WTC11 (cell line): ENCODE data around the gene ANKRD13A. TPM values are rescaled to one million over a fixed set of nuclear protein-coding genes. Genes with fewer than 3 reads are reported as not detected.

Source experiments
- ATAC-seq: fragments of 200-7000 bp; cut with Tn5 transposase; 2 replicates; pipeline ENCODE4 v1.10.0; 2021; ENCODE audit warnings: mild to moderate bottlenecking, moderate library complexity
- CTCF ChIA-PET: fragments of 300-600 bp; sonication (Branson Sonifier 250); formaldehyde crosslinking; loops from one replicate; lab custom pipeline; 2021; ENCODE audit warnings: antibody characterized with exemption; lab: Charles Lee
- POLR2A ChIA-PET: fragments of 350-600 bp; sonication (Branson Sonifier 250); formaldehyde crosslinking; loops from one replicate; lab custom pipeline; 2021; ENCODE audit warnings: antibody characterized with exemption; lab: Charles Lee
- DNase-seq: peaks from one replicate; pipeline ENCODE4 v3.0.0; 2021; ENCODE audit warnings: low spot score
- H3K27ac Mint-ChIP-seq: 2 replicates; pipeline ENCODE4 v1.8.0; 2021; ENCODE audit warnings: mixed read lengths
- H3K27me3 Mint-ChIP-seq: 2 replicates; pipeline ENCODE4 v1.8.0; 2021; ENCODE audit warnings: low read depth, mild to moderate bottlenecking, moderate library complexity, mixed read lengths
- H3K36me3 Mint-ChIP-seq: 2 replicates; pipeline ENCODE4 v1.8.0; 2021; ENCODE audit warnings: mixed read lengths
- H3K4me1 Mint-ChIP-seq: 2 replicates; pipeline ENCODE4 v1.8.0; 2022; ENCODE audit warnings: mixed read lengths
- H3K4me3 Mint-ChIP-seq: 2 replicates; pipeline ENCODE4 v1.8.0; 2021; ENCODE audit warnings: mild to moderate bottlenecking, moderate library complexity, mixed read lengths
- H3K9me3 Mint-ChIP-seq: 2 replicates; pipeline ENCODE4 v1.8.0; 2021; ENCODE audit warnings: mixed read lengths
- AR ChIP-seq: fragments of 250-450 bp; sonication (Bioruptor Pico); IDR thresholded peaks from 2 replicates; pipeline ENCODE4 v1.9.0; 2021; ENCODE audit warnings: mild to moderate bottlenecking
- ATF6 ChIP-seq: sonication (generic); formaldehyde crosslinking; IDR thresholded peaks from 2 replicates; pipeline ENCODE4 v1.8.1; 2023; ENCODE audit warnings: mild to moderate bottlenecking, missing genetic modification reagents
- EMX1 ChIP-seq: fragments of 250-450 bp; sonication (Bioruptor Pico); IDR thresholded peaks from 2 replicates; pipeline ENCODE4 v1.8.0; 2021; ENCODE audit warnings: mild to moderate bottlenecking
- KAT7 ChIP-seq: sonication (generic); formaldehyde crosslinking; IDR thresholded peaks from 2 replicates; pipeline ENCODE4 v1.8.1; 2023; ENCODE audit warnings: missing genetic modification reagents, mild to moderate bottlenecking, borderline replicate concordance
- MAX ChIP-seq: sonication (generic); formaldehyde crosslinking; IDR thresholded peaks from 2 replicates; pipeline ENCODE4 v1.8.0; 2022; ENCODE audit warnings: mild to moderate bottlenecking, missing genetic modification reagents
- MXD4 ChIP-seq: fragments of 250-450 bp; sonication (Bioruptor Pico); IDR thresholded peaks from 2 replicates; pipeline ENCODE4 v1.8.0; 2021; ENCODE audit warnings: mild to moderate bottlenecking, moderate library complexity, borderline replicate concordance
- NR3C1 ChIP-seq: sonication (generic); formaldehyde crosslinking; conservative IDR thresholded peaks from 2 replicates; pipeline ENCODE4 v1.8.1; 2023; ENCODE audit warnings: low read depth, mild to moderate bottlenecking, missing genetic modification reagents
- PRDM15 ChIP-seq: sonication (generic); formaldehyde crosslinking; IDR thresholded peaks from 2 replicates; pipeline ENCODE4 v1.8.0; 2022; ENCODE audit warnings: missing genetic modification reagents
- USF2 ChIP-seq: sonication (generic); formaldehyde crosslinking; IDR thresholded peaks from 2 replicates; pipeline ENCODE4 v1.8.1; 2023; ENCODE audit warnings: mild to moderate bottlenecking, missing genetic modification reagents, moderate library complexity
- ZBTB43 ChIP-seq: sonication (generic); formaldehyde crosslinking; IDR thresholded peaks from 2 replicates; pipeline ENCODE4 v1.8.1; 2023; ENCODE audit warnings: mild to moderate bottlenecking, missing genetic modification reagents
- ZNF671 ChIP-seq: fragments of 250-450 bp; sonication (Bioruptor Pico); IDR thresholded peaks from 2 replicates; pipeline ENCODE4 v1.8.0; 2021; ENCODE audit warnings: mild to moderate bottlenecking
- total RNA-seq: library from RNA; stranded (reverse); gene quantifications from 3 replicates; pipeline ENCODE4 v1.2.3, GENCODE V29; 2021
- TF ChIP-seq, protein P1 (sequence below): fragments of 250-450 bp; sonication (Bioruptor Pico); IDR thresholded peaks from 2 replicates; pipeline ENCODE4 v1.9.0; 2021; ENCODE audit warnings: mild to moderate bottlenecking
- TF ChIP-seq, protein P2 (sequence below): fragments of 250-450 bp; sonication (Bioruptor Pico); IDR thresholded peaks from 2 replicates; pipeline ENCODE4 v1.9.0; 2021; ENCODE audit warnings: moderate library complexity, mild to moderate bottlenecking, inconsistent platforms, borderline replicate concordance
- TF ChIP-seq, protein P3 (sequence below): sonication (generic); formaldehyde crosslinking; IDR thresholded peaks from 2 replicates; pipeline ENCODE4 v1.8.0; 2022; ENCODE audit warnings: mild to moderate bottlenecking, missing genetic modification reagents
- TF ChIP-seq, protein P4 (sequence below): sonication (generic); formaldehyde crosslinking; IDR thresholded peaks from 2 replicates; pipeline ENCODE4 v1.8.1; 2022; ENCODE audit warnings: mild to moderate bottlenecking, missing genetic modification reagents, moderate library complexity, borderline replicate concordance

ANKRD13A gene
- total RNA-seq, 1 experiment from 2014 or later: 22.4 TPM

GRCh38 chr12:110024051-110024450, 24.8 kb downstream of the ANKRD13A start (continued):
- TF ChIP-seq MXD4: no peak

- POLR2A ChIA-PET: no interaction called here
- peaks cover 4% of the 10 kb centered on the region for H3K4me1 Mint-ChIP-seq
- no peak for ATAC-seq
- H3K9me3 Mint-ChIP-seq: no peaks in the 10 kb centered on the region
- TF ChIP-seq, protein P1, sequence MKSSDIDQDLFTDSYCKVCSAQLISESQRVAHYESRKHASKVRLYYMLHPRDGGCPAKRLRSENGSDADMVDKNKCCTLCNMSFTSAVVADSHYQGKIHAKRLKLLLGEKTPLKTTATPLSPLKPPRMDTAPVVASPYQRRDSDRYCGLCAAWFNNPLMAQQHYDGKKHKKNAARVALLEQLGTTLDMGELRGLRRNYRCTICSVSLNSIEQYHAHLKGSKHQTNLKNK: no peak
- TF ChIP-seq, all 79 proteins: peak for 0
- Mint-ChIP-seq H3K36me3 (peaks cover 7% of the 10 kb centered on the region), H3K27me3 (no peaks in the 10 kb centered on the region), H3K27ac (no peak overlapping the region), H3K4me3 (no peak overlapping the region)
- no peak for DNase-seq
- CTCF ChIA-PET: interaction anchor here (0.5 to 0.6 kb wide), 3 partner anchors 13 to 101 kb away, joined by 3 read pairs; no protein-coding TSS in a partner anchor
These were observed 29.1 kb downstream of the ANKRD13A start for GRCh38 chr12:110028323-110028722.

- H3K9me3 Mint-ChIP-seq: no peaks in the 10 kb centered on the region
- H3K36me3 Mint-ChIP-seq: peaks cover 12% of the 10 kb centered on the region
- ChIA-PET POLR2A (no interaction called here), CTCF (no interaction called here)
- ATAC-seq (no peak), DNase-seq (no peak)
- H3K4me1 Mint-ChIP-seq: no peaks in the 10 kb centered on the region
- no peaks in the 10 kb centered on the region for H3K27me3 Mint-ChIP-seq
- H3K27ac Mint-ChIP-seq: no peak overlapping the region; the same call in 1 of the 2 replicates
- TF ChIP-seq, protein P2, sequence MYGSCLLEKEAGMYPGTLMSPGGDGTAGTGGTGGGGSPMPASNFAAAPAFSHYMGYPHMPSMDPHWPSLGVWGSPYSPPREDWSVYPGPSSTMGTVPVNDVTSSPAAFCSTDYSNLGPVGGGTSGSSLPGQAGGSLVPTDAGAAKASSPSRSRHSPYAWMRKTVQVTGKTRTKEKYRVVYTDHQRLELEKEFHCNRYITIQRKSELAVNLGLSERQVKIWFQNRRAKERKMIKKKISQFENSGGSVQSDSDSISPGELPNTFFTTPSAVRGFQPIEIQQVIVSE (CRISPR knock-in tag): no peak
- TF ChIP-seq ATF6 (CRISPR knock-in tag) (no peak), PRDM15 (CRISPR knock-in tag) (no peak), ZNF671 (CRISPR knock-in tag) (no peak), EMX1 (CRISPR knock-in tag) (no peak), AR (no peak), KAT7 (no peak), USF2 (CRISPR knock-in tag) (no peak), MAX (CRISPR knock-in tag) (no peak), NR3C1 (no peak), ZBTB43 (CRISPR knock-in tag) (no peak)
- TF ChIP-seq, protein P3, sequence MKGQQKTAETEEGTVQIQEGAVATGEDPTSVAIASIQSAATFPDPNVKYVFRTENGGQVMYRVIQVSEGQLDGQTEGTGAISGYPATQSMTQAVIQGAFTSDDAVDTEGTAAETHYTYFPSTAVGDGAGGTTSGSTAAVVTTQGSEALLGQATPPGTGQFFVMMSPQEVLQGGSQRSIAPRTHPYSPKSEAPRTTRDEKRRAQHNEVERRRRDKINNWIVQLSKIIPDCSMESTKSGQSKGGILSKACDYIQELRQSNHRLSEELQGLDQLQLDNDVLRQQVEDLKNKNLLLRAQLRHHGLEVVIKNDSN (CRISPR knock-in tag): no peak
- TF ChIP-seq, protein P4, sequence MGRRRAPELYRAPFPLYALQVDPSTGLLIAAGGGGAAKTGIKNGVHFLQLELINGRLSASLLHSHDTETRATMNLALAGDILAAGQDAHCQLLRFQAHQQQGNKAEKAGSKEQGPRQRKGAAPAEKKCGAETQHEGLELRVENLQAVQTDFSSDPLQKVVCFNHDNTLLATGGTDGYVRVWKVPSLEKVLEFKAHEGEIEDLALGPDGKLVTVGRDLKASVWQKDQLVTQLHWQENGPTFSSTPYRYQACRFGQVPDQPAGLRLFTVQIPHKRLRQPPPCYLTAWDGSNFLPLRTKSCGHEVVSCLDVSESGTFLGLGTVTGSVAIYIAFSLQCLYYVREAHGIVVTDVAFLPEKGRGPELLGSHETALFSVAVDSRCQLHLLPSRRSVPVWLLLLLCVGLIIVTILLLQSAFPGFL (CRISPR knock-in tag): no peak
- TF ChIP-seq, protein P1: no peak
- H3K4me3 Mint-ChIP-seq: no peak overlapping the region
These were observed 30.1 kb downstream of the ANKRD13A start for GRCh38 chr12:110029290-110029815.
